Esophagus muscularis mucosa (tissue), 4 donors: ENCODE measurements around the gene ODF4. TPM values are rescaled to one million over a fixed set of nuclear protein-coding genes. Genes with fewer than 3 reads are reported as not detected.
A peak's percentile ranks its signal among the peaks of the same experiment; 100 is the strongest.

Experiments
- DNase-seq: peaks from one replicate; pipeline ENCODE4 v3.0.0-alpha.2; 2017; ENCODE audit errors: extremely low spot score
- H3K27ac ChIP-seq, 4 donors: fragments of 200-600 bp; sonication (generic); replicated peaks in 1 of 4; 1 replicate in 3 of 4; 2 replicates in 1 of 4; pipeline ENCODE4 v1.5.1; 2016 to 2019; ENCODE audit warnings: mild to moderate bottlenecking in 1 of 4
- H3K27me3 ChIP-seq, 4 donors: fragments of 200-600 bp; sonication (generic); one replicate each; pipeline versions ENCODE4 v1.5.1 to v1.6.0; 2016 to 2019
- H3K36me3 ChIP-seq, 4 donors: fragments of 200-600 bp; sonication (generic); one replicate each; pipeline ENCODE4 v1.5.1; 2016 to 2019
- H3K4me1 ChIP-seq, 4 donors: fragments of 200-600 bp; sonication (generic); one replicate each; pipeline ENCODE4 v1.5.1; 2016 to 2019
- H3K4me3 ChIP-seq, 4 donors: fragments of 200-600 bp; sonication (generic); 1 replicate in 2 of 4; 2 replicates in 2 of 4; pipeline ENCODE4 v1.5.1; 2016 to 2019; ENCODE audit warnings: mild to moderate bottlenecking in 4 of 4, moderate library complexity in 1 of 4
- H3K9me3 ChIP-seq, 4 donors: fragments of 200-600 bp; sonication (generic); 1 replicate in 3 of 4; 2 replicates in 1 of 4; pipeline ENCODE4 v1.5.1; 2016 to 2019
- EP300 ChIP-seq: sonication (generic); formaldehyde crosslinking; IDR thresholded peaks from one replicate; pipeline ENCODE4 v1.6.1; 2017; ENCODE audit warnings: antibody characterized with exemption
- POLR2A ChIP-seq: fragments of 450-650 bp; IDR thresholded peaks from one replicate; pipeline ENCODE4 v1.6.1; 2017; ENCODE audit warnings: antibody characterized with exemption, moderate library complexity, mild to moderate bottlenecking, low read depth
- POLR2AphosphoS5 ChIP-seq, 2 donors: sonication (generic); formaldehyde crosslinking; IDR thresholded peaks; one replicate each; pipeline ENCODE4 v1.6.1; 2017; ENCODE audit warnings: antibody characterized with exemption in 2 of 2
- WGBS: methylation state at CpG from one replicate; pipeline ENCODE4 v1.1.5; 2018; 5-methylcytosine and 5-hydroxymethylcytosine counted together
- intact Hi-C: fragments of 100-400 bp; cut with DNase I; formaldehyde crosslinking; loops from one replicate; pipeline ENCODE4 v1.15.1; 2023
- total RNA-seq, 4 donors: library from RNA; depleted of rRNA; stranded (reverse); fragments of >200 nt; gene quantifications; one replicate each; pipeline versions ENCODE4 v1.1.0 to v1.2.1, GENCODE V29; 2016
- TF ChIP-seq, protein P1 (sequence below), 3 experiments: fragments of 200-600 bp in 2 of 3; fragments of 450-650 bp in 1 of 3; sonication (generic) in 2 of 3; IDR thresholded peaks; one replicate each; pipeline ENCODE4 v1.5.1; 2017 to 2019; ENCODE audit warnings: antibody characterized with exemption in 3 of 3, mild to moderate bottlenecking in 2 of 3, moderate library complexity in 1 of 3

The ODF4 gene
- total RNA-seq, 4 donors from 2014 or later, result not detected

DNA sequence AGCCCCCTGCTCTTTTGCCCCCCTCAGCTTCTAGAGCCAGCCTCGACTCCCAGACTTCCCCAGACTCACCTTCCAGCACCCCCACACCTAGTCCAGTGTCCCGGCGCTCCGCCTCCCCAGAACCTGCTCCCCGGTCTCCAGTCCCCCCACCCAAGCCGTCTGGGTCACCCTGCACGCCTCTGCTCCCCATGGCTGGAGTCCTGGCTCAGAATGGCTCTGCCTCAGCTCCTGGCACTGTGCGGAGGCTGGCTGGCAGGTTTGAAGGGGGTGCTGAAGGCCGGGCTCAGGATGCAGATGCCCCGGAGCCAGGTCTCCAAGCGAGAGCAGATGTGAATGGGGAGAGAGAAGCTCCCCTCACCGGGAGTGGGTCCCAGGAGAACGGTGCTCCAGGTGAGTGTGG lies 27.4 kb upstream of the ODF4 start:
- TF ChIP-seq POLR2AphosphoS5 (IDR thresholded peaks at IDR 0.05) (no peak), EP300 (no peak), POLR2A (no peak)
- TF ChIP-seq, protein P1, sequence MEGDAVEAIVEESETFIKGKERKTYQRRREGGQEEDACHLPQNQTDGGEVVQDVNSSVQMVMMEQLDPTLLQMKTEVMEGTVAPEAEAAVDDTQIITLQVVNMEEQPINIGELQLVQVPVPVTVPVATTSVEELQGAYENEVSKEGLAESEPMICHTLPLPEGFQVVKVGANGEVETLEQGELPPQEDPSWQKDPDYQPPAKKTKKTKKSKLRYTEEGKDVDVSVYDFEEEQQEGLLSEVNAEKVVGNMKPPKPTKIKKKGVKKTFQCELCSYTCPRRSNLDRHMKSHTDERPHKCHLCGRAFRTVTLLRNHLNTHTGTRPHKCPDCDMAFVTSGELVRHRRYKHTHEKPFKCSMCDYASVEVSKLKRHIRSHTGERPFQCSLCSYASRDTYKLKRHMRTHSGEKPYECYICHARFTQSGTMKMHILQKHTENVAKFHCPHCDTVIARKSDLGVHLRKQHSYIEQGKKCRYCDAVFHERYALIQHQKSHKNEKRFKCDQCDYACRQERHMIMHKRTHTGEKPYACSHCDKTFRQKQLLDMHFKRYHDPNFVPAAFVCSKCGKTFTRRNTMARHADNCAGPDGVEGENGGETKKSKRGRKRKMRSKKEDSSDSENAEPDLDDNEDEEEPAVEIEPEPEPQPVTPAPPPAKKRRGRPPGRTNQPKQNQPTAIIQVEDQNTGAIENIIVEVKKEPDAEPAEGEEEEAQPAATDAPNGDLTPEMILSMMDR (IDR thresholded peaks at IDR 0.05), result no peak
- peaks cover 0 to 49% (median 2%) of the 10 kb centered on the region in 4 donors for H3K36me3 ChIP-seq
- WGBS, result 72% methylated on average over 13 of the region's 13 CpGs
- intact Hi-C loops, result no loop called here
- H3K27me3 ChIP-seq, result peaks cover 0 to 72% (median 18%) of the 10 kb centered on the region in 4 donors
- H3K9me3 ChIP-seq, result no peaks in the 10 kb centered on the region
- peaks cover 12 to 22% (median 15%) of the 10 kb centered on the region in 4 donors for H3K4me1 ChIP-seq
- no peak for DNase-seq
- no peak overlapping the region for H3K27ac ChIP-seq
- peak overlapping the region in 3 of 4 donors; percentile 35 to 50 (median 37) for H3K4me3 ChIP-seq

DNA sequence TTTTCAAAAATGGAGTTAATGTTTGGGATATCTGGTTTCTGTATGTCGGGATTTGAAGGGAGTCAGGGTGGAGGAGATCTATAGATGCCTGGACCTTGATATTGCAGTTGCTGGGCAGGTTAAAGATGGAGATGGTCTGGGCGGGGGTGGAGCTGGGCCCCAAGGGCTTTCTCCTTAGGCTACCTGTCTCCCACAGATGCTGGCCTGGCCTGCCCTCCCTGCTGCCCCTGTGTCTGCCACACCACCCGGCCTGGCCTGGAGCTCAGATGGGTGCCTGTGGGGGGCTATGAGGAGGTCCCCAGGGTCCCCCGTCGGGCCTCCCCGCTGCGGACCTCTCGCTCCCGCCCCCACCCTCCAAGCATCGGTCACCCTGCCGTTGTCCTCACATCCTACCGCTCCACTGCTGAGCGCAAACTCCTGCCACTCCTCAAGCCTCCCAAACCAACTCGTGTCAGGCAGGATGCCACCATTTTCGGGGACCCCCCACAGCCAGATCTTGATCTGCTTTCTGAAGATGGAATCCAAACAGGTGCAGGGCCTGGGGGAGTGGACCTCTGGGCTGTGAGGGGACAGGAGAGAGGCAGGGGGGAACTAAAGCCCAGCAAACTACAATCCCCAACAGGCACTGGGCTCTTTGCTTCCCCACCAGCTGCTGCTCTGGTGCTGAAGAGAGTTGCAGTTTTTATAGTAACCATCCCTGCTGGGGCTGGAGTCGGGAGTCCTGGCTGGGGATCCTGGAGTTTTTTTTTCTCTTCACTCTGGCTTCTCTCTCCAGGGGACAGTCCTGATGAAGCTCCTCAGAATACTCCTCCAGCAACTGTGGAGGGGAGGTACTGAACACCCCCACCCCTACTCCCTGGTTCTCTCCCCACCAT lies 26.7 kb upstream of the ODF4 start:
- no peak for DNase-seq
- intact Hi-C loops, result no loop called here
- Histone ChIP-seq H3K4me1 (peaks cover 12 to 22% (median 15%) of the 10 kb centered on the region in 4 donors), H3K36me3 (peaks cover 0 to 52% (median 2%) of the 10 kb centered on the region in 4 donors), H3K27me3 (peaks cover 0 to 79% (median 18%) of the 10 kb centered on the region in 4 donors), H3K27ac (no peak overlapping the region), H3K9me3 (no peaks in the 10 kb centered on the region), H3K4me3 (peak overlapping the region in 3 of 4 donors; percentile 35 to 50 (median 37))
- WGBS, result 59% methylated on average over 16 of the region's 16 CpGs
- no peak for TF ChIP-seq POLR2A
- TF ChIP-seq EP300, result no peak
- TF ChIP-seq, protein P1 (IDR thresholded peaks at IDR 0.05), result no peak
- no peak for TF ChIP-seq POLR2AphosphoS5 (IDR thresholded peaks at IDR 0.05)

DNA sequence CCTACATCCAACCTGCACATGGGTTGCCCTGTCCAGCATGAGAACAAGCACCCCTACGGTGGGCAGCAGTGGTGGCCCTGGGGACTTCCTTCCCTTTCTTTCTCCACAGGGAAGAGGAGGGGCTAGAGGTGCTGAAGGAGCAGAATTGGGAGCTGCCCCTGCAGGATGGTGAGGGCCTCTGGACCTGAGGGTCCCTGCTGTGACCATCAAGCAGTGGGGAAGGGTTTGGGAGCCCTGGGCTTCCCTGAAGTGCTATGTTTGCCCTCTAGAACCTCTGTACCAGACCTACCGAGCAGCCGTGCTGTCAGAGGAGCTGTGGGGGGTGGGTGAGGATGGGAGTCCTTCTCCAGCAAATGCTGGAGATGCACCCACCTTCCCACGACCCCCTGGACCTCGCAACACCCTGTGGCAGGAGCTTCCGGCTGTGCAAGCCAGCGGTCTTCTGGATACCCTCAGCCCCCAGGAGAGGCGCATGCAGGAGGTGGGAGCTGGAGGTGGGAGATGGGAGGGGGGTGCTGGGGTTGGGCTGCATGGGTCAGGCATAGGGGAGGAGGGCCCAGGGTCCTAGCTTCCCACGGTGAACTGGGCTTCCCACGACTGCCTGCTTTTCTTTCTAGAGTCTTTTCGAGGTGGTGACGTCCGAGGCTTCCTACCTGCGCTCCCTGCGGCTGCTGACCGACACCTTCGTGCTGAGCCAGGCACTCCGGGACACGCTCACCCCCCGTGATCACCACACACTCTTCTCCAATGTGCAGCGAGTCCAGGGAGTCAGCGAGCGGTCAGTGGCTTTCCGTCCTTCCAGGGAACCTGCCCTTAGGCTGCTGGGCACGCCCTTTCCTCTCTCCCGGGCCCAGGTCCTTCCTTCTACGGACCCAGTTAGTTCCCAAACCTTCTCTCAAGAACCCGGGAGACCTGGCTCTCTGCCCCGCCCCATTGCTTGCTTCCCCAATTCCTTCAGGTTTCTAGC lies 24.6 kb upstream of the ODF4 start:
- H3K27me3 ChIP-seq, result peaks cover 0 to 87% (median 18%) of the 10 kb centered on the region in 4 donors

DNA sequence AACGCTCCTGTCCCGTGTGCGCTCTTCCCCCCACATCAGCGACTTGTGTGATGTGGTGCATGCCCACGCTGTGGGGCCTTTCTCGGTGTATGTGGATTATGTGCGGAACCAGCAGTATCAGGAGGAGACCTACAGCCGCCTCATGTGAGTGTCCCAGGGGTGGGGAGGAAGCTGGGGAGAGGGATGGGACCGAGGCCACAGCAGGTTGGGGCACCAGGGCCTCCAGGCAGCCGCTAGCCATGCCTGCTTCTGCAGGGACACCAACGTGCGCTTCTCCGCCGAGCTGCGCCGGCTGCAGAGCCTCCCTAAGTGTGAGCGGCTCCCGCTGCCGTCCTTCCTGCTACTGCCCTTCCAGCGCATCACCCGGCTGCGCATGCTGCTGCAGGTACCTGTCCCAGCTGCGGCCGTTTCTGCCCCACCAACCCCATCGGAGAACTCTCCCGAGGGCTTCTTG lies 23.8 kb upstream of the ODF4 start:
- Histone ChIP-seq H3K27me3 (peaks cover 0 to 80% (median 18%) of the 10 kb centered on the region in 4 donors), H3K36me3 (peaks cover 0 to 71% (median 6%) of the 10 kb centered on the region in 4 donors)
- WGBS, result 37% methylated on average over 18 of the region's 26 CpGs

More for the DNA sequence above, 24.6 kb upstream of the ODF4 start:
- Histone ChIP-seq H3K4me1 (peaks cover 12 to 19% (median 15%) of the 10 kb centered on the region in 4 donors), H3K36me3 (peaks cover 0 to 69% (median 6%) of the 10 kb centered on the region in 4 donors), H3K27ac (no peak overlapping the region), H3K4me3 (no peak overlapping the region), H3K9me3 (no peaks in the 10 kb centered on the region)
- intact Hi-C loops, result no loop called here
- 30% methylated on average over 27 of the region's 29 CpGs for WGBS
- no peak for DNase-seq
- no peak for TF ChIP-seq EP300
- no peak for TF ChIP-seq POLR2A
- TF ChIP-seq POLR2AphosphoS5 (IDR thresholded peaks at IDR 0.05), result no peak
- TF ChIP-seq, protein P1 (IDR thresholded peaks at IDR 0.05), result no peak

More for the DNA sequence above, 23.8 kb upstream of the ODF4 start:
- Histone ChIP-seq H3K27ac (no peak overlapping the region), H3K4me1 (peaks cover 12 to 19% (median 15%) of the 10 kb centered on the region in 4 donors), H3K4me3 (no peak overlapping the region), H3K9me3 (no peaks in the 10 kb centered on the region)
- intact Hi-C loops, result no loop called here
- DNase-seq, result no peak
- TF ChIP-seq EP300 (no peak), POLR2A (no peak), POLR2AphosphoS5 (IDR thresholded peaks at IDR 0.05) (no peak)
- TF ChIP-seq, protein P1 (IDR thresholded peaks at IDR 0.05), result no peak
